SK-N-SH treated with all-trans-retinoic acid at 6 μM for 48 hours (cell line): ENCODE data around the gene PRRC2C.

ENCODE experiments used
- ATAC-seq: fragments of 200-7000 bp; cut with Tn5 transposase; 3 replicates; pipeline ENCODE4 v1.9.1; 2020; ENCODE audit warnings: mild to moderate bottlenecking, moderate library complexity
- ARNTL ChIP-seq: fragments of 450-650 bp; formaldehyde crosslinking; IDR thresholded peaks from 2 replicates; pipeline ENCODE4 v1.5.0; 2020; ENCODE audit warnings: low read depth, mild to moderate bottlenecking, moderate library complexity, borderline replicate concordance
- BACH2 ChIP-seq: fragments of 250-450 bp; sonication (Bioruptor Pico); IDR thresholded peaks from 2 replicates; pipeline ENCODE4 v1.9.0; 2021; ENCODE audit warnings: mild to moderate bottlenecking, borderline replicate concordance
- ESRRG ChIP-seq: fragments of 250-450 bp; sonication (Bioruptor Pico); IDR thresholded peaks from 2 replicates; pipeline ENCODE4 v1.6.1; 2021; ENCODE audit warnings: mild to moderate bottlenecking
- GLIS3 ChIP-seq: fragments of 250-450 bp; sonication (Bioruptor Pico); IDR thresholded peaks from 2 replicates; pipeline ENCODE4 v1.5.0; 2020; ENCODE audit warnings: mild to moderate bottlenecking, moderate library complexity
- OSR1 ChIP-seq: fragments of 250-450 bp; sonication (Bioruptor Pico); IDR thresholded peaks from 2 replicates; pipeline ENCODE4 v1.8.0; 2022; ENCODE audit warnings: moderate library complexity, mild to moderate bottlenecking, inconsistent platforms
- PATZ1 ChIP-seq: fragments of 250-450 bp; sonication (Bioruptor Pico); IDR thresholded peaks from 2 replicates; pipeline ENCODE4 v1.8.0; 2020; ENCODE audit warnings: mild to moderate bottlenecking, moderate library complexity, borderline replicate concordance
- RARB ChIP-seq: fragments of 250-450 bp; sonication (Bioruptor Pico); IDR thresholded peaks from 2 replicates; pipeline ENCODE4 v1.8.0; 2021; ENCODE audit warnings: mild to moderate bottlenecking, moderate library complexity
- SNAI2 ChIP-seq: fragments of 250-450 bp; sonication (Bioruptor Pico); IDR thresholded peaks from 2 replicates; pipeline ENCODE4 v1.5.0; 2020; ENCODE audit warnings: mild to moderate bottlenecking, moderate library complexity
- TCF4 ChIP-seq: fragments of 250-450 bp; sonication (Bioruptor Pico); IDR thresholded peaks from 2 replicates; pipeline ENCODE4 v1.8.0; 2021; ENCODE audit warnings: mild to moderate bottlenecking, moderate library complexity, borderline replicate concordance
- ZC3H10 ChIP-seq: fragments of 250-450 bp; sonication (Bioruptor Pico); IDR thresholded peaks from 2 replicates; pipeline ENCODE4 v1.5.1; 2021; ENCODE audit warnings: mild to moderate bottlenecking, moderate library complexity
- ZFP30 ChIP-seq: fragments of 450-650 bp; formaldehyde crosslinking; IDR thresholded peaks from 2 replicates; pipeline ENCODE4 v1.5.0; 2022; ENCODE audit warnings: mild to moderate bottlenecking, moderate library complexity
- ZNF70 ChIP-seq: fragments of 450-650 bp; formaldehyde crosslinking; IDR thresholded peaks from 2 replicates; pipeline ENCODE4 v1.5.0; 2020; ENCODE audit warnings: mild to moderate bottlenecking, moderate library complexity
- ZNF8 ChIP-seq: fragments of 450-650 bp; formaldehyde crosslinking; IDR thresholded peaks from 2 replicates; pipeline ENCODE4 v1.5.0; 2020; ENCODE audit warnings: mild to moderate bottlenecking, moderate library complexity
- TF ChIP-seq, protein P1 (sequence below): fragments of 250-450 bp; sonication (Bioruptor Pico); IDR thresholded peaks from 2 replicates; pipeline ENCODE4 v1.5.1; 2020; ENCODE audit warnings: low read depth, mild to moderate bottlenecking, moderate library complexity
- TF ChIP-seq, protein P2 (sequence below): fragments of 250-450 bp; sonication (Bioruptor Pico); IDR thresholded peaks from 2 replicates; pipeline ENCODE4 v1.5.0; 2020; ENCODE audit warnings: mild to moderate bottlenecking, moderate library complexity
- TF ChIP-seq, protein P3 (sequence below): fragments of 250-450 bp; sonication (Bioruptor Pico); IDR thresholded peaks from 2 replicates; pipeline ENCODE4 v1.8.0; 2021; ENCODE audit warnings: low read depth, mild to moderate bottlenecking, moderate library complexity, borderline replicate concordance
- TF ChIP-seq, protein P4 (sequence below): fragments of 250-450 bp; sonication (Bioruptor Pico); IDR thresholded peaks from 2 replicates; pipeline ENCODE4 v1.5.1; 2021; ENCODE audit warnings: mild to moderate bottlenecking, moderate library complexity

PRRC2C gene

GRCh38 chr1:171515299-171515698, 30.0 kb downstream of the PRRC2C start:
- no peak for ATAC-seq
- TF ChIP-seq OSR1 (CRISPR knock-in tag) (no peak), BACH2 (CRISPR knock-in tag) (no peak), ESRRG (CRISPR knock-in tag) (no peak), ZC3H10 (CRISPR knock-in tag) (no peak), ZNF8 (CRISPR knock-in tag) (no peak)
- TF ChIP-seq, protein P1, sequence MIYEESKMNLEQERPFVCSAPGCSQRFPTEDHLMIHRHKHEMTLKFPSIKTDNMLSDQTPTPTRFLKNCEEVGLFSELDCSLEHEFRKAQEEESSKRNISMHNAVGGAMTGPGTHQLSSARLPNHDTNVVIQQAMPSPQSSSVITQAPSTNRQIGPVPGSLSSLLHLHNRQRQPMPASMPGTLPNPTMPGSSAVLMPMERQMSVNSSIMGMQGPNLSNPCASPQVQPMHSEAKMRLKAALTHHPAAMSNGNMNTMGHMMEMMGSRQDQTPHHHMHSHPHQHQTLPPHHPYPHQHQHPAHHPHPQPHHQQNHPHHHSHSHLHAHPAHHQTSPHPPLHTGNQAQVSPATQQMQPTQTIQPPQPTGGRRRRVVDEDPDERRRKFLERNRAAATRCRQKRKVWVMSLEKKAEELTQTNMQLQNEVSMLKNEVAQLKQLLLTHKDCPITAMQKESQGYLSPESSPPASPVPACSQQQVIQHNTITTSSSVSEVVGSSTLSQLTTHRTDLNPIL (CRISPR knock-in tag) = no peak
- TF ChIP-seq, protein P2, sequence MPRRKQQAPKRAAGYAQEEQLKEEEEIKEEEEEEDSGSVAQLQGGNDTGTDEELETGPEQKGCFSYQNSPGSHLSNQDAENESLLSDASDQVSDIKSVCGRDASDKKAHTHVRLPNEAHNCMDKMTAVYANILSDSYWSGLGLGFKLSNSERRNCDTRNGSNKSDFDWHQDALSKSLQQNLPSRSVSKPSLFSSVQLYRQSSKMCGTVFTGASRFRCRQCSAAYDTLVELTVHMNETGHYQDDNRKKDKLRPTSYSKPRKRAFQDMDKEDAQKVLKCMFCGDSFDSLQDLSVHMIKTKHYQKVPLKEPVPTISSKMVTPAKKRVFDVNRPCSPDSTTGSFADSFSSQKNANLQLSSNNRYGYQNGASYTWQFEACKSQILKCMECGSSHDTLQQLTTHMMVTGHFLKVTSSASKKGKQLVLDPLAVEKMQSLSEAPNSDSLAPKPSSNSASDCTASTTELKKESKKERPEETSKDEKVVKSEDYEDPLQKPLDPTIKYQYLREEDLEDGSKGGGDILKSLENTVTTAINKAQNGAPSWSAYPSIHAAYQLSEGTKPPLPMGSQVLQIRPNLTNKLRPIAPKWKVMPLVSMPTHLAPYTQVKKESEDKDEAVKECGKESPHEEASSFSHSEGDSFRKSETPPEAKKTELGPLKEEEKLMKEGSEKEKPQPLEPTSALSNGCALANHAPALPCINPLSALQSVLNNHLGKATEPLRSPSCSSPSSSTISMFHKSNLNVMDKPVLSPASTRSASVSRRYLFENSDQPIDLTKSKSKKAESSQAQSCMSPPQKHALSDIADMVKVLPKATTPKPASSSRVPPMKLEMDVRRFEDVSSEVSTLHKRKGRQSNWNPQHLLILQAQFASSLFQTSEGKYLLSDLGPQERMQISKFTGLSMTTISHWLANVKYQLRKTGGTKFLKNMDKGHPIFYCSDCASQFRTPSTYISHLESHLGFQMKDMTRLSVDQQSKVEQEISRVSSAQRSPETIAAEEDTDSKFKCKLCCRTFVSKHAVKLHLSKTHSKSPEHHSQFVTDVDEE (CRISPR knock-in tag) = no peak
- TF ChIP-seq, protein P3, sequence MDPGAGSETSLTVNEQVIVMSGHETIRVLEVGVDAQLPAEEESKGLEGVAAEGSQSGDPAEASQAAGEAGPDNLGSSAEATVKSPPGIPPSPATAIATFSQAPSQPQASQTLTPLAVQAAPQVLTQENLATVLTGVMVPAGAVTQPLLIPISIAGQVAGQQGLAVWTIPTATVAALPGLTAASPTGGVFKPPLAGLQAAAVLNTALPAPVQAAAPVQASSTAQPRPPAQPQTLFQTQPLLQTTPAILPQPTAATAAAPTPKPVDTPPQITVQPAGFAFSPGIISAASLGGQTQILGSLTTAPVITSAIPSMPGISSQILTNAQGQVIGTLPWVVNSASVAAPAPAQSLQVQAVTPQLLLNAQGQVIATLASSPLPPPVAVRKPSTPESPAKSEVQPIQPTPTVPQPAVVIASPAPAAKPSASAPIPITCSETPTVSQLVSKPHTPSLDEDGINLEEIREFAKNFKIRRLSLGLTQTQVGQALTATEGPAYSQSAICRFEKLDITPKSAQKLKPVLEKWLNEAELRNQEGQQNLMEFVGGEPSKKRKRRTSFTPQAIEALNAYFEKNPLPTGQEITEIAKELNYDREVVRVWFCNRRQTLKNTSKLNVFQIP = no peak

GRCh38 chr1:171515741-171516140, 30.4 kb downstream of the PRRC2C start:
- TF ChIP-seq OSR1 (CRISPR knock-in tag) = no peak
- TF ChIP-seq ARNTL (CRISPR knock-in tag) = no peak
- no peak for TF ChIP-seq PATZ1 (CRISPR knock-in tag)
- TF ChIP-seq, protein P1 (CRISPR knock-in tag) = no peak
- TF ChIP-seq, protein P4, sequence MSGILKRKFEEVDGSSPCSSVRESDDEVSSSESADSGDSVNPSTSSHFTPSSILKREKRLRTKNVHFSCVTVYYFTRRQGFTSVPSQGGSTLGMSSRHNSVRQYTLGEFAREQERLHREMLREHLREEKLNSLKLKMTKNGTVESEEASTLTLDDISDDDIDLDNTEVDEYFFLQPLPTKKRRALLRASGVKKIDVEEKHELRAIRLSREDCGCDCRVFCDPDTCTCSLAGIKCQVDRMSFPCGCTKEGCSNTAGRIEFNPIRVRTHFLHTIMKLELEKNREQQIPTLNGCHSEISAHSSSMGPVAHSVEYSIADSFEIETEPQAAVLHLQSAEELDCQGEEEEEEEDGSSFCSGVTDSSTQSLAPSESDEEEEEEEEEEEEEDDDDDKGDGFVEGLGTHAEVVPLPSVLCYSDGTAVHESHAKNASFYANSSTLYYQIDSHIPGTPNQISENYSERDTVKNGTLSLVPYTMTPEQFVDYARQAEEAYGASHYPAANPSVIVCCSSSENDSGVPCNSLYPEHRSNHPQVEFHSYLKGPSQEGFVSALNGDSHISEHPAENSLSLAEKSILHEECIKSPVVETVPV (CRISPR knock-in tag) = no peak
- TF ChIP-seq, all 23 proteins: peak for 0
- no peak for ATAC-seq

DNA sequence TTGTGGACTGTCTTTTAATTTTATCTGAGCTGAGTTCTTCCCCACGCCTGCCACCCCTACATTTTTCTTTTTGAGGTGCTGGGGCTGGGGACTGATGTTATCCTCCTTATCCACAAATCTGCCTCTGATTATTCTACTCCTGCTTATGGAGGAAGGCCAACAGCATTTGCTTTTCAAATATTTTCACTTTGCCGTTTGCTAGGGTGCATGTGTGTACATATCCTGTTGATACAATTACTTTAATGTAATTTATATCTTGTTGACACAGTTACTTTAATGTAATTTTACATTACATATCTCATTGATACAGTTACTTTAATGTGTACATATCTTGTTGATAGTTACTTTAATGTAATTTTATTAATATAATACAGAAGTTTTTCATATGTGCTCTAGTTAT, 36.2 kb downstream of the PRRC2C start:
- TF ChIP-seq ZC3H10 (CRISPR knock-in tag) = no peak
- TF ChIP-seq RARB (CRISPR knock-in tag) = no peak
- no peak for TF ChIP-seq SNAI2 (CRISPR knock-in tag)
- no peak for TF ChIP-seq ZNF70
- TF ChIP-seq GLIS3 = no peak
- TF ChIP-seq, protein P3 = no peak
- no peak for TF ChIP-seq ZFP30 (CRISPR knock-in tag)
- no peak for TF ChIP-seq ZNF8 (CRISPR knock-in tag)
- no peak for TF ChIP-seq ESRRG (CRISPR knock-in tag)
- TF ChIP-seq TCF4 (CRISPR knock-in tag) = no peak
- no peak for ATAC-seq
